NOMO-1 treated with DMSO at 0.1 percent for 48 hours (cell line): ENCODE data around the gene SRCIN1.
"Not testable (repeated sequence)": the region's sequence is repeated elsewhere in the genome, so short reads cannot be mapped to it uniquely, and the experiment has no call there.

ENCODE experiments used
- DNase-seq: peaks from one replicate; lab custom pipeline; 2025; ENCODE audit not compliant: unreplicated experiment; lab: John Stamatoyannopoulos, UW

Gene SRCIN1

GRCh38 chr17:38485146-38485468 is 120.6 kb downstream of the SRCIN1 start:
- DNase-seq = no peak

DNA sequence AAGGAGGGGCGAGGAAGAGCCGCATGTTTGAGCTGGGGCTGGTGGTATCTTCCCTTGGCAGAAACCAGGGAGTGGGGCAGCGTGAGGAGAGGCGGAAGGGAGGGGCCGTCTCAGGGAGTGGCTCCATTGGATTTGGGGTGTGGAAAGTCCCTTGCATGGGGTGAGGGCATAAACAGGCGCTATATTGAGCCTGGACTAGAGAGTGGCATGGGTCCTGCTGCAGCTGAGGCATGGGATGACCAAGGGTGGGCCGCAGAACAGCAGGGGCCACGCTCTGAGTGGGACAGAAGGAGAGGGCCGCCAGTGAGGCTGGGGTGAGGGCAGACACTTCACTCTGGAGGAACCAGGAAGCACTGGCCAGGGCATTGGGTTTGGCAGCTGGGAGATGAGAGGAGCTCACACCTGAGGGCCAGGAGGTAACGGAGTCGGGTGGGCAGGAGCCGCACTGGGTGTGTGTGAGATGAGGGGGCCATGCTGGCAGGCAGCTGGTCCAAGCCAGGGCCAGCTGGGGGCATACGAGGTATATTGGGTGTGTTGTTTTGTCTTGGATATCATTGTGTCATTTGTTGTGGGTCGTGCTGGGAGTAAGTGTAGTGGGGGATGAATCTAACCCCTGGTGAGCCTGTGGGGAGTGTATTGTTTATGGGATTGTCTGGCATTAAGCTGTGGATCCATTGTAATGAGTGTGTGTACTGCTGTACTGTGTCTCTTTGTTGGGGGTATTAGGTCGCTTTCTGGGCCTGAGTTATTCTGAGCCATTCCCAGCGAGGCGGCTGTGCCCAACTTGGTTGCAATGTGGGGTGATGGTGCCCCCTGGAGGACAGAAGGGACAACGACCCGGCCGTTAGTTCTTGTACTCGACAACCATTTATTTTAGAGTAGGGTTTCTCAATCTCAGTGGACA is 121.3 kb downstream of the SRCIN1 start:
- peak; percentile 52 for DNase-seq

DNA sequence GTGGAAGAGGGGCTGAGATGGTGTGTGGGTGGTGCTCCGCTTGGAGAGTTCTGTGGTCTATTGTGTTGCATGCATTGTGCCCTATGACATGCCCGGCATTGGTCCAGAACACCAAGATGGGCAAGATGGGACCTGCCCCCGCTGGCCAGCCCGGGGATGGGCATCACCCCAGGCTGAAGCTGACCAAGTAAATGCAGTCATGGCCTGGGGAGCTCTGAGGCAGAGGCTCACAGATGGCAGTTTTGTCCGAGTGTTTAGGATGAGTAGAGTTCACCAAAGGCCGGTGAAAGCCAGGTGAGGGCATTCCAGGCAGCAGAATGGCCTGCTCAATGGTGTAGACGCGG is 123.1 kb downstream of the SRCIN1 start:
- DNase-seq = not testable (repeated sequence)

DNA sequence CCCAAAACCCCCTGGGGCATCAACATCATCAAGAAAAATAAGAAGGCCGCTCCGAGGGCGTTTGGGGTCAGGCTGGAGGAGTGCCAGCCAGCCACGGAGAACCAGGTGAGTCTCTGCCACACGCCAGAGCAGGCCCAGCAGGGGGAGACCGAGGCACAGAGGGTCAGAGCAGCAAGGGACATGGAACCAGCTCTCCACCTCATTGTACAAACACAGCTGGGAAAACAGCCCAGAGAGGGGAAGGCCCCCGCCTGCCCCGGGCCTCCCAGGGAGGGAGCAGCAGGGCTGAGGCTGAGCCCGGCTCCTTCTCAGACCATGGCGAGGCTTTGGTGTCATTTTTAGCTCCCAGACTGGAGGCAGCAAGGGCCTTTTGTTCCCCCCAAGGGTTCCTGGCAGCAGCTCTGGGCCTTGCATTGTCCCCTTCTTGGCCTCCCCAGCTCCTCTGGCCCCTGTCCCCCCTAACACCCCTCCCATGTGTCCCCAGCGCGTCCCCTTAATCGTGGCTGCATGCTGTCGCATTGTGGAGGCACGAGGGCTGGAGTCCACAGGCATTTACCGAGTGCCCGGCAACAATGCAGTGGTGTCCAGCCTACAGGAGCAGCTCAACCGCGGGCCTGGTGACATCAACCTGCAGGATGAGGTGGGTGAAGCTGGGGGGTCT is 123.6 kb downstream of the SRCIN1 start:
- DNase-seq = not testable (repeated sequence)
